B cell (primary cell): Measurements from ENCODE around the gene ZFP64. TPM values are rescaled to one million over a fixed set of nuclear protein-coding genes. Genes with fewer than 3 reads are reported as not detected.
"Not testable (repeated sequence)": the region's sequence is repeated elsewhere in the genome, so short reads cannot be mapped to it uniquely, and the experiment has no call there.

Experiments used
- ATAC-seq: fragments of 200-7000 bp; cut with Tn5 transposase; one replicate; pipeline ENCODE4 v1.10.0; 2021; ENCODE audit warnings: low read depth, mild to moderate bottlenecking, moderate number of reproducible peaks, moderate library complexity
- CTCF ChIA-PET: fragments of 350-600 bp; sonication (Branson Sonifier 250); formaldehyde crosslinking; loops from one replicate; lab custom pipeline; 2021; ENCODE audit warnings: antibody characterized with exemption, inconsistent platforms; lab: Charles Lee
- POLR2A ChIA-PET: fragments of 350-600 bp; sonication (Branson Sonifier 250); formaldehyde crosslinking; loops from one replicate; lab custom pipeline; 2021; ENCODE audit warnings: antibody characterized with exemption; lab: Charles Lee
- DNase-seq: peaks from one replicate; pipeline ENCODE4 v3.0.0; 2013
- H2AFZ ChIP-seq: 2 replicates; pipeline ENCODE4 v1.6.1; 2012; ENCODE audit warnings: mild to moderate bottlenecking, low read depth, low read length; ENCODE audit not compliant: insufficient read depth, poor library complexity, severe bottlenecking
- H3K27ac ChIP-seq, 2 donors: 1 replicate in 1 of 2; 2 replicates in 1 of 2; pipeline ENCODE4 v1.5.1; 2012 to 2013; ENCODE audit warnings: low read length in 2 of 2, mild to moderate bottlenecking in 2 of 2, moderate library complexity in 1 of 2
- H3K27me3 ChIP-seq, 4 experiments: fragments of 200-600 bp in 1 of 4; sonication (generic) in 1 of 4; replicated peaks in 1 of 4; 1 replicate in 2 of 4; 2 replicates in 2 of 4; pipeline versions ENCODE4 v1.6.1 to v1.7.0; 2013 to 2016; ENCODE audit warnings: low read length in 3 of 4, mild to moderate bottlenecking in 2 of 4, mixed read lengths in 1 of 4, moderate library complexity in 1 of 4; ENCODE audit not compliant: insufficient read depth in 4 of 4, control insufficient read depth in 3 of 4; ENCODE audit errors: control extremely low read depth in 1 of 4
- H3K36me3 ChIP-seq, 2 experiments: replicated peaks in 1 of 2; 1 replicate in 1 of 2; 2 replicates in 1 of 2; pipeline versions ENCODE4 v1.6.1 to v1.7.1; 2013; ENCODE audit warnings: low read length in 1 of 2; ENCODE audit not compliant: insufficient read depth in 2 of 2, control insufficient read depth in 1 of 2; ENCODE audit errors: control extremely low read depth in 1 of 2, extremely low read depth in 1 of 2
- H3K4me1 ChIP-seq, 2 donors: fragments of 200-600 bp in 1 of 2; sonication (generic) in 1 of 2; 1 replicate in 1 of 2; 2 replicates in 1 of 2; pipeline versions ENCODE4 v1.5.1 to v1.6.1; 2013 to 2017; ENCODE audit warnings: low read length in 2 of 2; ENCODE audit not compliant: control insufficient read depth in 2 of 2, insufficient read depth in 2 of 2
- H3K4me2 ChIP-seq: replicated peaks from 2 replicates; pipeline ENCODE3; 2012; ENCODE audit warnings: mild to moderate bottlenecking, low read depth, low read length; ENCODE audit not compliant: poor library complexity, severe bottlenecking
- H3K4me3 ChIP-seq, 5 experiments: fragments of 200-600 bp in 1 of 5; sonication (generic) in 1 of 5; 1 replicate in 3 of 5; 2 replicates in 2 of 5; pipeline versions ENCODE4 v1.5.1 to v1.7.0; 2011 to 2016; ENCODE audit warnings: low read length in 4 of 5, mild to moderate bottlenecking in 4 of 5, low read depth in 2 of 5, control low read depth in 1 of 5, moderate library complexity in 1 of 5; ENCODE audit not compliant: insufficient read depth in 1 of 5; ENCODE audit errors: control extremely low read depth in 1 of 5, extremely low read depth in 1 of 5
- H3K79me2 ChIP-seq: fragments of 200-600 bp; sonication (generic); one replicate; pipeline ENCODE4 v1.6.0; 2016; ENCODE audit warnings: low read length; ENCODE audit not compliant: control insufficient read depth, insufficient read depth
- H3K9ac ChIP-seq: fragments of 200-600 bp; sonication (generic); 2 replicates; pipeline ENCODE4 v1.6.1; 2017; ENCODE audit warnings: mild to moderate bottlenecking, low read length, moderate library complexity
- H3K9me3 ChIP-seq, 3 donors: one replicate each; pipeline versions ENCODE4 v1.6.1 to v1.7.1; 2013; ENCODE audit warnings: low read length in 2 of 3; ENCODE audit not compliant: control insufficient read depth in 2 of 3, insufficient read depth in 1 of 3; ENCODE audit errors: control extremely low read depth in 1 of 3
- H4K20me1 ChIP-seq: 2 replicates; pipeline ENCODE4 v1.6.0; 2012; ENCODE audit warnings: mild to moderate bottlenecking, low read length; ENCODE audit not compliant: insufficient read depth, control insufficient read depth, poor library complexity, severe bottlenecking
- H3K27ac Mint-ChIP-seq: one replicate; pipeline ENCODE4 v1.8.0; 2021; ENCODE audit warnings: mixed read lengths
- H3K27me3 Mint-ChIP-seq: one replicate; pipeline ENCODE4 v1.8.0; 2021; ENCODE audit warnings: mixed read lengths
- H3K4me1 Mint-ChIP-seq: one replicate; pipeline ENCODE4 v1.8.0; 2021; ENCODE audit warnings: mixed read lengths
- H3K4me3 Mint-ChIP-seq: one replicate; pipeline ENCODE4 v1.8.0; 2021; ENCODE audit warnings: mixed read lengths
- H3K9me3 Mint-ChIP-seq: one replicate; pipeline ENCODE4 v1.8.0; 2022; ENCODE audit warnings: mixed read lengths; ENCODE audit not compliant: insufficient read depth
- EZH2 ChIP-seq: IDR thresholded peaks from 2 replicates; pipeline ENCODE4 v1.6.1; 2012; ENCODE audit warnings: borderline replicate concordance, low read depth, mild to moderate bottlenecking, moderate library complexity, low read length; ENCODE audit not compliant: insufficient read depth, poor library complexity, severe bottlenecking
- WGBS: methylation state at CpG from one replicate; pipeline ENCODE4 v1.1.5; 2013; ENCODE audit warnings: missing lambda C conversion rate; ENCODE audit not compliant: insufficient coverage; 5-methylcytosine and 5-hydroxymethylcytosine counted together
- intact Hi-C: fragments of 100-400 bp; cut with micrococcal nuclease; formaldehyde crosslinking; loops from one replicate; pipeline ENCODE4 v1.10.0; 2022
- polyA plus RNA-seq: library from polyadenylated mRNA; depleted of rRNA; stranded (reverse); fragments of >200 nt; gene quantifications from 2 replicates; pipeline ENCODE4 v1.2.3, GENCODE V29; 2012
- total RNA-seq, 2 donors: library from RNA; stranded (reverse); fragments of 120-200 nt in 1 of 2; gene quantifications; 1 replicate in 1 of 2; 2 replicates in 1 of 2; pipeline versions ENCODE4 v1.2.3 to v1.2.4, GENCODE V29; 2013 to 2022
- TF ChIP-seq, protein P1 (sequence below): fragments of 200-600 bp; IDR thresholded peaks from one replicate; pipeline ENCODE4 v1.8.0; 2022; ENCODE audit warnings: antibody characterized with exemption, mild to moderate bottlenecking

Gene ZFP64
- total and polyA plus RNA-seq, 2 donors (not counting 1 experiment from before 2014, with no cell fraction given), result 14.2 to 15.1 TPM

DNA sequence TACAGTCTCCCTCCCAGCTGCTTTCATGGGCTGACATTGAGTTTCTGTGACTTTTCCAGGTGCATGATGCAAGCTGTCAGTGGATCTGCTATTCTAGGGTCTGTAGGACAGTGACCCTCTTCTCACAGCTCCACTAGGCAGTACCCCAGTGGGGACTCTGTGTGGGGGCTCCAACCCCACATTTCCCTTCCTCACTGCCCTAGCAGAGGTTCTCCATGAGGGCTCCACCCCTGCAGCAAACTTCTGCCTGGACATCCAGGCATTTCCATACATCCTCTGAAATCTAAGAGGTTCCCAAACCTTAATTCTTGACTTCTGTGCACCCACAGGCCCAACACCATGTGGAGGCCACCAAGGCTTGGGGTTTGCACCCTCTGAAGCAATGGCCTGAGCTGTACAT, 29.3 kb upstream of the ZFP64 start:
- H3K79me2 ChIP-seq, H3K4me1 ChIP-seq, H3K9ac ChIP-seq, H3K27me3 Mint-ChIP-seq, H3K9me3 Mint-ChIP-seq, H3K4me3 ChIP-seq, H3K27ac ChIP-seq, intact Hi-C loops, H3K36me3 ChIP-seq, DNase-seq, ATAC-seq, H4K20me1 ChIP-seq, H3K27me3 ChIP-seq, POLR2A ChIA-PET, H2AFZ ChIP-seq, H3K4me1 Mint-ChIP-seq, H3K4me3 Mint-ChIP-seq, H3K27ac Mint-ChIP-seq, H3K4me2 ChIP-seq: not testable (repeated sequence)
- CTCF ChIA-PET, result interaction anchor here (1.2 kb wide), 1 partner anchor 92 kb away, joined by 3 read pairs; no protein-coding TSS in a partner anchor
- peaks cover 1 to 26% (median 24%) of the 10 kb centered on the region in 3 donors for H3K9me3 ChIP-seq

DNA sequence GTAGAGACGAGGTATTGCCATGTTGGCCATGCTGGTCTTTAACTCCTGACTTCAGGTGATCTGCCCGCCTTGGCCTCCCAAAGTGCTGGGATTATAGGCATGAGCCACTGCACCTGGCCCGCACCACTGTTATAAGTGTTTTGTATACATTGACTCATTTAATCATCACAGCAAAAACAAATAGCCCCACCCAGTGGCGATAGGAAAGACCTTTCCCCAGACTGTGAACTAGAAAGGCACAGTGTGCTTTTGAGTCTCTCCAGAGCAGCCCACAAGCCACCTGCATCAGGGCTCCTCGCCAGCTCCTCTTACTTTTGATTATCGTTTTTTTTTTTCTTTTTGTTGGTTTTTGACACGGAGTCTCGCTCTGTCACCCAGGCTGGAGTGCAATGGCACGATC, 27.9 kb upstream of the ZFP64 start:
- no peak overlapping the region for H3K27ac Mint-ChIP-seq
- Histone ChIP-seq H3K4me1 (no peaks in the 10 kb centered on the region), H2AFZ (no peak overlapping the region), H3K36me3 (no peaks in the 10 kb centered on the region), H3K27me3 (no peaks in the 10 kb centered on the region), H3K4me3 (no peak overlapping the region), H3K4me2 (no peak overlapping the region), H3K27ac (no peak overlapping the region), H3K9me3 (peaks cover 1 to 26% (median 24%) of the 10 kb centered on the region in 3 donors), H3K9ac (no peak overlapping the region), H4K20me1 (no peaks in the 10 kb centered on the region), H3K79me2 (no peaks in the 10 kb centered on the region)
- TF ChIP-seq EZH2, result no peak
- TF ChIP-seq, protein P1, sequence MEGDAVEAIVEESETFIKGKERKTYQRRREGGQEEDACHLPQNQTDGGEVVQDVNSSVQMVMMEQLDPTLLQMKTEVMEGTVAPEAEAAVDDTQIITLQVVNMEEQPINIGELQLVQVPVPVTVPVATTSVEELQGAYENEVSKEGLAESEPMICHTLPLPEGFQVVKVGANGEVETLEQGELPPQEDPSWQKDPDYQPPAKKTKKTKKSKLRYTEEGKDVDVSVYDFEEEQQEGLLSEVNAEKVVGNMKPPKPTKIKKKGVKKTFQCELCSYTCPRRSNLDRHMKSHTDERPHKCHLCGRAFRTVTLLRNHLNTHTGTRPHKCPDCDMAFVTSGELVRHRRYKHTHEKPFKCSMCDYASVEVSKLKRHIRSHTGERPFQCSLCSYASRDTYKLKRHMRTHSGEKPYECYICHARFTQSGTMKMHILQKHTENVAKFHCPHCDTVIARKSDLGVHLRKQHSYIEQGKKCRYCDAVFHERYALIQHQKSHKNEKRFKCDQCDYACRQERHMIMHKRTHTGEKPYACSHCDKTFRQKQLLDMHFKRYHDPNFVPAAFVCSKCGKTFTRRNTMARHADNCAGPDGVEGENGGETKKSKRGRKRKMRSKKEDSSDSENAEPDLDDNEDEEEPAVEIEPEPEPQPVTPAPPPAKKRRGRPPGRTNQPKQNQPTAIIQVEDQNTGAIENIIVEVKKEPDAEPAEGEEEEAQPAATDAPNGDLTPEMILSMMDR, result no peak
- intact Hi-C loops, result no loop called here
- peaks cover 6% of the 10 kb centered on the region for H3K9me3 Mint-ChIP-seq
- no peaks in the 10 kb centered on the region for H3K4me1 Mint-ChIP-seq
- ChIA-PET CTCF (no interaction called here), POLR2A (no interaction called here)
- ATAC-seq (no peak), DNase-seq (no peak)
- 86% methylated on average over 3 of the region's 9 CpGs for whole genome bisulfite sequencing
- peaks cover 12% of the 10 kb centered on the region for H3K27me3 Mint-ChIP-seq
- H3K4me3 Mint-ChIP-seq, result no peak overlapping the region
